Spleen (tissue), 11 donors: ENCODE data around the gene TRIM71. TPM values are rescaled to one million over a fixed set of nuclear protein-coding genes. Genes with fewer than 3 reads are reported as not detected.
"Not testable (repeated sequence)": the region's sequence is repeated elsewhere in the genome, so short reads cannot be mapped to it uniquely, and the experiment has no call there.

ENCODE experiments used
- DNase-seq: peaks from one replicate; pipeline ENCODE4 v3.0.0-alpha.2; 2020
- H3K27ac ChIP-seq, 8 donors: fragments of 200-600 bp; sonication (generic) in 7 of 8; 1 replicate in 4 of 8; 2 replicates in 4 of 8; pipeline versions ENCODE4 v1.5.0 to v1.8.0; 2016 to 2021; ENCODE audit warnings: inconsistent platforms in 4 of 8, mild to moderate bottlenecking in 4 of 8, moderate library complexity in 1 of 8
- H3K27me3 ChIP-seq, 7 donors: fragments of 200-600 bp; sonication (generic) in 6 of 7; replicated peaks in 1 of 7; 1 replicate in 4 of 7; 2 replicates in 3 of 7; pipeline versions ENCODE4 v1.5.0 to v1.8.0; 2016 to 2021; ENCODE audit warnings: inconsistent platforms in 3 of 7, mild to moderate bottlenecking in 1 of 7
- H3K36me3 ChIP-seq, 6 donors: fragments of 200-600 bp; sonication (generic) in 5 of 6; 1 replicate in 4 of 6; 2 replicates in 2 of 6; pipeline versions ENCODE4 v1.5.0 to v1.8.0; 2016 to 2021; ENCODE audit warnings: inconsistent platforms in 2 of 6
- H3K4me1 ChIP-seq, 6 donors: fragments of 200-600 bp; sonication (generic) in 5 of 6; 1 replicate in 3 of 6; 2 replicates in 3 of 6; pipeline versions ENCODE4 v1.5.0 to v1.8.0; 2016 to 2021; ENCODE audit warnings: inconsistent platforms in 3 of 6
- H3K4me3 ChIP-seq, 8 donors: fragments of 200-600 bp; sonication (generic) in 7 of 8; 1 replicate in 4 of 8; 2 replicates in 4 of 8; pipeline versions ENCODE4 v1.5.0 to v1.8.0; 2016 to 2021; ENCODE audit warnings: inconsistent platforms in 4 of 8, mild to moderate bottlenecking in 4 of 8, moderate library complexity in 2 of 8
- H3K9me3 ChIP-seq, 8 donors: fragments of 200-600 bp; sonication (generic) in 7 of 8; 1 replicate in 4 of 8; 2 replicates in 4 of 8; pipeline versions ENCODE4 v1.5.0 to v1.8.0; 2016 to 2021; ENCODE audit warnings: inconsistent platforms in 4 of 8
- CTCF ChIP-seq, 11 experiments: fragments of 200-600 bp in 7 of 11; fragments of 450-650 bp in 4 of 11; sonication (generic) in 4 of 11; IDR thresholded peaks in 8 of 11; conservative IDR thresholded peaks in 3 of 11; 1 replicate in 7 of 11; 2 replicates in 4 of 11; pipeline versions ENCODE4 v1.4.0 to v1.8.0; 2016 to 2021; ENCODE audit warnings: antibody characterized with exemption in 11 of 11, inconsistent platforms in 4 of 11, mild to moderate bottlenecking in 1 of 11
- POLR2A ChIP-seq, 3 donors: fragments of 450-650 bp; IDR thresholded peaks; one replicate each; pipeline ENCODE4 v1.5.1; 2017; ENCODE audit warnings: antibody characterized with exemption in 3 of 3, mild to moderate bottlenecking in 1 of 3
- POLR2AphosphoS5 ChIP-seq, 3 donors: sonication (generic); formaldehyde crosslinking; IDR thresholded peaks; one replicate each; pipeline ENCODE4 v1.5.1; 2017; ENCODE audit warnings: antibody characterized with exemption in 3 of 3
- WGBS, 5 donors: extraction: QIAGEN DNeasy Blood & Tissue Kit in 3 of 5; methylation state at CpG; one replicate each; pipeline versions ENCODE4 v1.1.5 to v1.1.7; 2013 to 2018; 5-methylcytosine and 5-hydroxymethylcytosine counted together
- intact Hi-C: fragments of 100-400 bp; cut with DNase I; formaldehyde crosslinking; loops from one replicate; pipeline ENCODE4 v1.15.0; 2023; ENCODE audit warnings: low total_unique reads
- polyA plus RNA-seq, 3 donors: library from polyadenylated mRNA; stranded (reverse); fragments of 200-250 nt; gene quantifications; one replicate each; pipeline ENCODE4 v1.2.1, GENCODE V29; 2013
- total RNA-seq, 7 donors: library from RNA; depleted of rRNA in 3 of 7; stranded (reverse); fragments of >200 nt in 3 of 7; fragmentation: NEBNext Ultra II Directional in 4 of 7; extraction: Animal tissue kit (Norgen Biotek cat#: 25700) in 4 of 7; gene quantifications; one replicate each; pipeline versions ENCODE4 v1.1.0 to v1.2.1, GENCODE V29; 2016 to 2021
- donor health status: healthy with polysubstance abuse.
- donor health status: DM: no; HTN: no; CAD: no; lungs with moderate emphysema.
- donor health status: DM: no; HTN: no; CAD: no.
- donor health status: Bipolar disorder and iron deficiency.
- donor health status: healthy.
- donor health status: DM: no; HTN: no; CAD: no.
- donor health status: DM: yes; HTN: yes; CAD: no.

Gene TRIM71
- total and polyA plus RNA-seq, 10 donors: under 0.01 to 0.09 (median 0.03) TPM; not detected in 5

- no peaks in the 10 kb centered on the region for H3K27me3 ChIP-seq
- no peaks in the 10 kb centered on the region for H3K4me1 ChIP-seq
- TF ChIP-seq CTCF (IDR thresholded peaks at IDR 0.05 in 8 of 11, conservative IDR thresholded peaks at IDR 0.05 in 3 of 11): no peak
- TF ChIP-seq POLR2AphosphoS5 (IDR thresholded peaks at IDR 0.05): no peak
- TF ChIP-seq POLR2A (IDR thresholded peaks at IDR 0.05): no peak
- no peaks in the 10 kb centered on the region for H3K9me3 ChIP-seq
- no peaks in the 10 kb centered on the region for H3K36me3 ChIP-seq
- 73 to 84% (median 80%) methylated on average over 3 of the region's 3 CpGs for WGBS, 5 donors
- no peak for DNase-seq
- intact Hi-C loops: no loop called here
- H3K4me3 ChIP-seq: no peak overlapping the region
- no peak overlapping the region for H3K27ac ChIP-seq
Observed at GRCh38 chr3:32791833-32792232, 26.0 kb upstream of the TRIM71 start.

GRCh38 chr3:32794487-32795308, 23.1 kb upstream of the TRIM71 start:
- Histone ChIP-seq H3K4me3 (no peak overlapping the region), H3K4me1 (no peaks in the 10 kb centered on the region), H3K27ac (no peak overlapping the region), H3K36me3 (no peaks in the 10 kb centered on the region), H3K9me3 (no peaks in the 10 kb centered on the region), H3K27me3 (no peaks in the 10 kb centered on the region)
- intact Hi-C loops: no loop called here
- DNase-seq: no peak
- WGBS, 5 donors: 87 to 92% (median 88%) methylated on average over 8 of the region's 8 CpGs
- TF ChIP-seq POLR2AphosphoS5 (IDR thresholded peaks at IDR 0.05): no peak

- intact Hi-C loops, H3K36me3 ChIP-seq, H3K4me1 ChIP-seq, H3K27me3 ChIP-seq, H3K9me3 ChIP-seq, H3K4me3 ChIP-seq, H3K27ac ChIP-seq: not testable (repeated sequence)
- 87 to 93% (median 91%) methylated on average over 11 of the region's 11 CpGs for WGBS, 5 donors
- peak; percentile 29 for DNase-seq
Observed at GRCh38 chr3:32796384-32796950, 21.3 kb upstream of the TRIM71 start.

GRCh38 chr3:32797776-32798175, 20.0 kb upstream of the TRIM71 start:
- H3K36me3 ChIP-seq: no peaks in the 10 kb centered on the region
- no peaks in the 10 kb centered on the region for H3K27me3 ChIP-seq
- no peaks in the 10 kb centered on the region for H3K4me1 ChIP-seq
- H3K27ac ChIP-seq: no peak overlapping the region
- no peak for DNase-seq
- 86 to 97% (median 89%) methylated on average over 2 of the region's 2 CpGs for WGBS, 5 donors
- no peaks in the 10 kb centered on the region for H3K9me3 ChIP-seq
- no peak for TF ChIP-seq CTCF (IDR thresholded peaks at IDR 0.05 in 8 of 11, conservative IDR thresholded peaks at IDR 0.05 in 3 of 11)
- TF ChIP-seq POLR2A (IDR thresholded peaks at IDR 0.05): no peak
- no peak for TF ChIP-seq POLR2AphosphoS5 (IDR thresholded peaks at IDR 0.05)
- no peak overlapping the region for H3K4me3 ChIP-seq
- intact Hi-C loops: no loop called here

- 89 to 96% (median 92%) methylated on average over 5 of the region's 5 CpGs for WGBS, 5 donors
- H3K4me1 ChIP-seq, intact Hi-C loops, H3K9me3 ChIP-seq, H3K4me3 ChIP-seq, H3K27me3 ChIP-seq, H3K27ac ChIP-seq, H3K36me3 ChIP-seq: not testable (repeated sequence)
- DNase-seq: peak; percentile 13
Observed at GRCh38 chr3:32801440-32801839, 16.4 kb upstream of the TRIM71 start.
